Measurements from ENCODE around the gene GRID2.

The GRID2 gene

DNA sequence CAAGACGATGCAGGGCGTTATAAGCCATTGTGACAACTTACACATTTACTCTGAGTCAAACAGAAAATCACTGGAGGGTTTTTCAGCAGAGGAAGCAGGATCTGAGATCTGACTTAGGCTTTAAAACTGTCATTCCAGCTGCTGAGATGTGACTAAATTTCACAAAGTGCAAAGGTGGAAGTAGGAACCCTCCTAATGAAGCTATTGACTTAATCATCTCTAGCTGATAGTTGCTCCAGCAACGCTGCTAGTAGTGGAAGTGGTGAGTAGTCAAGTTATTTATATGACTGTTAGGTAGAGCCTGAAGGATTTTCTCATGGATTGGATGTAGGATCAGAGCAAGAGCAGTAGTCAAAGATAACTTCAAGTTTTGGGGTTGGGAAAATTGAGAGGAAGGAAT, 218.6 kb downstream of the GRID2 start:
- DNase-seq (ENCODE audit: low read depth, low spot score) = no peak

DNA sequence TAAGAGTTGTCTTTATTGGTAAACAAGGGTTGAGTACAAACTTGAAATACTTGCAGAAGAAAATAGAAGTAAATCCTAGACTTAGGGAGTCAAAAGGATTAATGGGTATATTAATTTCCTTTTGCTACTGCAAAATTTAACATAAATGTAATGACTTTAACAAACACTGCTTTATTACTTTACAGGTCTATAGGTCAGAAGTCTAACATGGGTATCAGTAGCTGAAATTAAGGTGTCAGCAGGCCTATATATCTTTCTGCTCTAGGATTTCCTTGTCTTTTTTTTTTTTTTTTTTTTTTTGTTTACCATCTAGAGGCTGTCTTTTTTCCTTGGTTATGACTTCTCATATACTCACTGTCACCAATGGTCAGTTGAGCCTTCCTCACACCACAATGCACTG, 220.4 kb downstream of the GRID2 start:
- no peak for DNase-seq (ENCODE audit: low read depth, low spot score)

DNA sequence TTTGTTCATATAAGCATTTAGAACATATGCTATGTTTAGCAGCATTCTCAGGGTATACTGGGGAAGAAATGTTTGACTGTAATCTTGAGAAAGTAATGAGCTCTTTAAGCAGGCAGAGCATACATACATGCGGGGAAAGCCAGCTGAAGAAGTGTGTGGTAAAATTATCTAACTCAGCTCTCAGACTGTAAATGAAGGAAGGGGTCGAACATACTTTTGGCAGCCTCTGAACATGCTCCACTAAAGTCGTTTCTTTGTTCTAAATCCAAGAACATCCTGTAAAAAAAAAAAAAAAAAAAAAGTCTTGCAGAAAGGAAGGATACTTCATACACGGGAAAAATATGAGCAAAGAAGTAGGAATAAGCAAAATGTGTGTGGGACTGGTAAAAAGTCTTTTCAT, 224.8 kb downstream of the GRID2 start:
- no peak for DNase-seq (ENCODE audit: low read depth, low spot score)

DNA sequence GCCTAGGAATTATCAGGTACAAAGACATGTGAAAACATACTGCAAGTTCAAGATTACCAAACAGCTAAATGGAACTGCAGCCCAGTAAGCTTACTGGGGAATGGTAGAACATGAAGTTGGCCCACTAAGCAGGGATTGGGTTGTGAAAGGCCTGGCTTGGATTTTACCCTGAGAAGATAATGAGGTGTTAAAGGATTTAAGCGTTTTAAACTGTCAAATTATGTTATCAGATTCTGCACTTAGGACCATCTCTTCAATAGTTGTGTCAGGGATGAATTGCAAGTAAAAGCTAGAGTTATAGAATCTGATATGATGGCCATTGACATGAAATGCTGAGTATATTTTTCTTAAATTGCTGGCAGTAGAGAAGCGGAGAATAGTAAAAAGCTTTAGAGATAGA, 225.7 kb downstream of the GRID2 start:
- DNase-seq (ENCODE audit: low read depth, low spot score) = no peak

DNA sequence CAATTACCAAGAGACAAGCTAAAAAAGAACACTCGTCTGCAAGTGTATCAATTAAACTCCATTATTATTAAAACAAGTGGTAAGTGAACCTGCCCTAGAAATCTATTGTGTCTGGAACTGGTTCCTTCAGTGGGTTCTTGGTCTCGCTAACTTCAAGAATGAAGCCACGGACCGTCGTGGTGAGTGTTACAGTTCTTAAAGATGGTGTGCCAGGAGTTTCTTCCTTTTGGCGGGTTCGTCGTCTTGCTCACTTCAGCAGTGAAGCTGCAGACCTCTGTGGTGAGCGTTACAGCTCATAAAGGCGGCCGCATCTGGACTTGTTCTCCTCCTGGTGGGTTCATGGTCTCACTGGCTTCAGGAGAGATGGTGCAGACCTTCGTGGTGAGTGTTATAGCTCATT, 231.8 kb downstream of the GRID2 start:
- DNase-seq (ENCODE audit: low read depth, low spot score) = no peak

DNA sequence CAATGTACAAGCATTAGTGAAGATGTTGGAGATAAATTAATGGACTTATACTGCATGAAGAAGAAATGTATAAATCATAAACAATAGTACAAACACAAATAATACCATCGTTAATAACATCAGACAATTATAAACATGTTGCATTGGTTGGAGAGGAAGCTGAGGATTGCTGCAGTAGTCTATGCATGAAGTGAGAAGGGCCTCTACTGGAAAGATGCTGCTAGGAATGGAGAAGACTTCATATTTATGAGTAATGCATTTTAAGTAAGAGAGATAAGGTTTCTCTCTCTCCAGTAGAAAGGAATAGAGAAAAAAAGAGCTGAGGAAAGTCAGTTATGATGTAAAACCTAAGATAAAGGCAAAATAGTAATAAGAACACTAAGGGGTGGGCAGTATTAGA, 247.8 kb downstream of the GRID2 start:
- DNase-seq (ENCODE audit: low read depth, low spot score) = no peak

DNA sequence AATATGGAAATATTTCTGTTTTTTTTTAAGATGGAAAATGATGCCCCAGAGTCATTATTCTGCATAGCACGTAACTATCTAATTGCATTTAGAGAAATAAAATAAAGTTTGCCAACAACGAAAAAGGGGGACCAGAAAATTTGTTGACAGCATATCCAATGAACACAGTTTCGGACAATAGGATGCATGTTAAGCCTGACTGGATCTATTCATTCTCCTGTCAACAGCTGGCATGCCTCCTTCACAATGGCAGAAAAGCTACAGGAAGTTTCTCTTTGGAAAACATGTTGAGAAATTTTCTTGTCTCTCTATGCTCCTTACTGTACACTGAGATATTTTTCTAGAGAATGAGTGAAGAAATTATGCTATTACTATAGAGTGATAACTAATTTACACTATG, 262.5 kb downstream of the GRID2 start:
- DNase-seq (ENCODE audit: low read depth, low spot score) = no peak

DNA sequence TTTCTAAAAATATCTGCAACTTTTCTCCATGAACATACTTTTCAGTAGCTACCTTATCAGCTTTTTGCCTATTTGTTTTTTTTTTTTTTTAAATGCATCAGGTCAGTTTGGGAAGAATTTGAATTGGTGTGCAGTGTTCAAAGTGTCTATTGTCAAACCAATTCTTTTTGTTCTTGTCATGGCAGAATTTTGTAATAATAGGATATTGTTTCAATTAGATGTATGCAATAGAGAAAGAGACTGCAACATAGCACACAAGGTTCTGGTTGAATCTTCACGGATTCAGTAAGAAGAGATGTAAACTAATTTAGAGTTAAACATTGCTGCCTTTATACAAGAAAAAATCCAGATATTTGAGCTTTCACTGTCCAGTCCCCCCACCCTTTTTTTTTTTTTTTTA, 277.1 kb downstream of the GRID2 start:
- DNase-seq (ENCODE audit: low read depth, low spot score) = no peak

DNA sequence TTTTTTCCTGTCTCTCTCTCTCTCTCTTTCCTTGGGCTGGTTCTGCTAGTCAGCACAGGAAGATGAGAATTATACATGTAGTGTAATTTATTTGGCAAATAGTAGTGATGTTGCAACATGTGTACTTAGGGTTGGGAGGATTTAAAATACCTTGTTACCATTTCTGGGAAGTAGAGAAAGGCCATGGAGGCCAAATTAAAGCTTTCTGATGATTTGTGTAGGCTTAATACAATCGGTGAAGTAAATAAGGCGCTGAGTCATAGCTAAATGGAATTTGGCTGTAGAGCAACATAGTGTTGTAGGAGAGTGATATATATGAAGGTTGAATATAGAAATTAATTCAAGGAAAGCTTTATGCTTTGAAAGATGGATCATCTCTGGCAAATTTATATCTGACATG, 295.3 kb downstream of the GRID2 start:
- DNase-seq (ENCODE audit: low read depth, low spot score) = no peak

DNA sequence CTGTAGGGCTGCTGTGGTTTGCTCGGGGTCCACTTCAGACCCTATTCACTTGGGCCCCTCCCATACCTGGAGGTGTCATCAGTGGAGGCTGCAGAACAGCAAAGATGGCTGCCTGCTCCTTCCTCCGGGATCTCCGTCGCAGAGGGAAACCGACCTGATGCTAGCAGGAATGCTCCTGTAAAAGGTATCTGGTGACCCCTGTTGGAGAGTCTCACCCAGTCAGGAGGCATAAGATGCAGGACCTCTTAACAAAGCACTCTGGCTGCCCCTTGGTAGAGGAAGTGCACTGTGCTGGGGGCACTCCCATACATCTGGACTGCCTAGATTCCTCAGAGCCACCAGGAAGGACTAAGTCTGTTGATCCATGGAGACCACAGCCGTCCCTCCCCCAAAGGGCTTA, 296.9 kb downstream of the GRID2 start:
- peak; percentile 44 for DNase-seq (ENCODE audit: low read depth, low spot score)

DNA sequence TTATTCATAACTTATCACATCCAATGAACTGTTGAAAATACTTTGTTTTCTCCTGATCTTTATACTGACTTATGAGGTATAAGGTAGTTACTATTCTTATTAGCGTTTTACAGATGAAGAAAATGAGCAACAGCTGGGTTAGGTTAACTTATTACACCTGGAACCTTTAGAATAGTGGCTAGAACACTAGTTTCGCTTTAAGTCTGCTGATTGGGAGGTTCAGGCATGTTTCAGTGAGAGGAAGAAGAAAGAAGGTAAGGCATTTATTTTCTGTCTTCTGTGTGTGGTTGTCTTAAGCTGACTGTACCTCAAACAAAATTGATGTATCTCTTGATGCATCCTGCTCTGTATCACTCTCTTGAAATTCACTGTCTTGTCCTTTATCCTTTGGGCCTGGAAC, 302.5 kb downstream of the GRID2 start:
- DNase-seq (ENCODE audit: low read depth, low spot score) = no peak

DNA sequence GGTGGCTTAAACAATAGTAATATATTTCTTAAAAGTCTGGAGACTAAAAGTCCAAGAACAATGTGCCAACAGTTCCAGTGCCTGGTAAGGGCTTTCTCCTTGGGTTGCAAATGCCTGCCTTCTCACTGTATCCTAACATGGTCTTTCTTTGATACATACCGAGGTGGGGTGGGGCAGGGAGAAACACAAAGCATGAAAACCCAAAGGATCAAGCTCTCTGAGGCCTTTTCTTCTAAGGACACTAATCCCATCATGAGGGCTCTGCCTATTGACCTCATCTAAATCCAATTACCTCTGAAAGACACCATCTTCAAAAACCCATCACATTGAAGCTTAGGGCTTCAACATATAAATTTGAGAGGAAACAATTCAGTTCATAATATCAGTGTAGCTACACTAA, 311.3 kb downstream of the GRID2 start:
- DNase-seq (ENCODE audit: low read depth, low spot score) = peak; percentile 21

DNA sequence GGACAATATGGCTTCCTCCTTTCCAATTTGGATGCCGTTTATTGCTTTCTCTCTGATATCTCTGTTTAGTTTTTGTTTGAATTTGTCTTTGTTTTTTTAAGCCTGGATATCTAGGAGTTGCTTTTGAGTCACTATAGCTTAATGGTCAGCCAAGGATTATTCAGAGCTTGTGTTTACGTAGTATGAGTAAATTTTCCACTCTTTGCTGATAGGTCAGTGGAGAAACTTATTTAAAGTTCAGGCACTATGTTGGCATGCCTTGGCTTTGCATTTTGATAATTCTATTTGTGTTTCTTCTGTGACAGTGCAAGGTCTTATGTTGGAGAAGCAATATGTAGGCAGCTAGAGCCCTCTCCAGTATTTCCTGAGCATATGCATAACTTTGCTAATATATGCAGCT, 315.2 kb downstream of the GRID2 start:
- DNase-seq (ENCODE audit: low read depth, low spot score) = no peak

DNA sequence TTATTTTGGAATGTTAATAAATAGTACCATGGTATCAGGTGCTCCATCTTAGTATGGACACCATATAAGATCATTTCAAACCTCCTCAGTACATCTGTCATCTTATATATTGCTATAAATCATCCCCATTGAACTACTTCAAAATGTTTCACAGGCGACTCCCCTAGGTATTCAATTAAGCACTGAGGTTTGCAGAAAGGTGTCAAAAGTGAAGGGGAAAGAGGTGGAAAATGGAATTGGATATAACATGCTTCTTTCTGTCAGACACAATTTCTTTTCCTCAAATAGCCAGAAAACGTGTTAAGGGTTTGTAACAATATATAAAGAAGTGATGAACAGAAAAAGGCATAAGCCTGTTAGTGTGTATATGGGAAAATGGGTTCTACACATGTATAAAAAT, 325.5 kb downstream of the GRID2 start:
- no peak for DNase-seq (ENCODE audit: low read depth, low spot score)

DNA sequence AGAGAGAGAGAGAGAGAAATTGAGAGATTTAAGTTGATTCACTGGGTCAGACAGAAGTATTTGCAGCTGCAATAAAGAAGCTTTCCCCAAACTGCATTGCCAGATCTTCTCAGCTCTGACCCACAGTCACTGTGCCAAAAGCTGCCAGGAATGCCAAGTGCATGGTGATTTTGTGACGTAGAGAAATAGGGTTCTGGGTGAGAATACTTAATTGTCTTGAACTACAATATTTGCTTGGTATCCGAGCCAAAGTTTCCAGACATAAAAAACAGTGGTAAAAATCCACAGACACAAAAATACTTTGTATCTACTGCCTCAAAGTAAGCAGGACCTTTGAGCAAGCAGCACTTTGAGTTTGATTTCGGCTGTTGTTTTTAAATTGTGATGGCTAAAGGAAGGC, 331.1 kb downstream of the GRID2 start:
- no peak for DNase-seq (ENCODE audit: low read depth, low spot score)

DNA sequence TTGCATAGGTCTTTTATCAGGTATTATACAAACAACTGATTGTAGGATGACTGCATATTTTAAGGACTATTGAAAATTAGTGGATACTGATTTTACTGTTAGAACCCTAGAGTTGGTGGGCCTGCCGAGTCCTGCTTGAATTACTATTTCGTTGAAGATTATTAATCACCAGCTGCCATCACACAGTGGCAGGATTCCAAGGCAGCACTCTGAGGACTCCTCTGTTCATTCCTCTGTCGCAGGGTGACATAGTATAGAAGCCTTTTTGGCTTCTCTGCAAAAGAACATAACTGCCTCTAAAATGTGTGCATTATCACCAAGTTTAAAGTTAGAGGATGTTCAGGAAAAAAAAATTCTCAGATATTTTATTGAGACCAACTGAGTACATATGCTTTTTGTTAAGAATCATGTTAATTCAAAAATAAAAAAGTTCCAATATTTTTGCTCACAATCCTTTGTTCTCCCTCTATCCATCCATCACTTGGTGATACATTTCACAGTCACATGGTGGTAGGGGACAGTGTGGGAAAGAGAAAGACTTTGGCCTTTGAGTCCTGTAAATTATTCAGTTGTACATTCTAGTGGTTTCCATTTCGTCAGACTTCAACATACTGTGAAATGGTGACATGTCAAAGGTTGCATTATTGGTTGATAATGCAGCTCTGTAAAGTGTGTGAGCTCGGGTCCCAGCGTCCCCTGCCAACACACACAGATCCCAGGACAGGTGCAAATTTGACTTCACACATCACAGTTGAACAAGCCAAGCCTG, 332.5 kb downstream of the GRID2 start:
- no peak for DNase-seq (ENCODE audit: low read depth, low spot score)

DNA sequence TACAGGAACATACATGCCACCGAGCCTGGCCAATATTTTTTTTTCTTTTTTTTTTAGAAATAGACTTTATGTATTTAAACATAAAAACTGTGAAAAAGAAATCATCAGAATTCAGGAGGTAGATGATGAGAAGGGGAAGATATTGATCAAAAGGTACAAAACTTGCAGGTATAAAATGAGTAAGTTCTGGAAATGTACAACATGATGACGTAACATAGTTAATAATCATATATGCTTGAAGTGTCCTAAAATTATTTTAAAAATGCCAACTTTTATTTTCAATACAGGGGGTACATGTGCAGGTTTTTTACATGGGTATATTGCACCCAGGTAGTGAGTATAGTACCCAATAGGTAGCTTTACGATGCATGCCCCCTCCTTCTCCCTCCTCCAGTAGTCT, 337.6 kb downstream of the GRID2 start:
- DNase-seq (ENCODE audit: low read depth, low spot score) = no peak

DNA sequence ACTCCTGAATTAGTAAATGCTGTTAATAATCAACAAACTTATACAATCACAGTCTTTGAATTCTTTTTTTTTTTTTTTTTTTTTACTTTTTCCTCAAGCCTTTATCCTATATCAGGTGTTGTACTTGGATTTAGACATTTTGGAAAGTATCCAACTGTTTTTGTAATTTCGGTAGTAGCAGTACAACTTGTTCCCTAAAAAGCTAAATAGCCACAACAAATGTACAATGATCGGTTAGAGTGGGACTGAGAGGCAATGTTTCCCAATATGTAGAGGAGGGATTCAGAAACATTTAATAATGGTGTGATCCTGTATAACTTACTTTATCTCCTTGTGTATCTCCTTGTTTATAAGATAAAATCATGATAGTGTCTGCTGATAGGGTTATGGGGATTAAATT, 343.1 kb downstream of the GRID2 start:
- no peak for DNase-seq (ENCODE audit: low read depth, low spot score)

DNA sequence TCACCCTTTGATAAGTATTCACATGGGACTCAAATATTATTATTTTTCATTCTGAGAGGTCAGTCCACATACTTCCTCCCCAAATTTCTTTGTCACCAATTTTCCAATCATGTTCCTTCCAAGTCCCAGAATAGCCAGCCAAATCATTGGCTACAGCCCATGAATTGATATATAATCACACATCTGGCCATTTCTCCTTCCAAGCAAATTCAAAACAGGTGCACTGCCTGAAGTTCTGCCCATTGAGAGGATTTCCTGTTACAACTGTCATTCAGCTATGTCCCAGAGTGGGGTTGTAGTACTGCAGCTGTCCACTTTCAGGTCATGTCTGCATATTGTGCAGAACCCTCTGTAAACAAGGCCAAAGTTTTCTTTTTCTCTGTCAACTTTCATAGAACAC, 347.8 kb downstream of the GRID2 start:
- DNase-seq (ENCODE audit: low read depth, low spot score) = no peak

DNA sequence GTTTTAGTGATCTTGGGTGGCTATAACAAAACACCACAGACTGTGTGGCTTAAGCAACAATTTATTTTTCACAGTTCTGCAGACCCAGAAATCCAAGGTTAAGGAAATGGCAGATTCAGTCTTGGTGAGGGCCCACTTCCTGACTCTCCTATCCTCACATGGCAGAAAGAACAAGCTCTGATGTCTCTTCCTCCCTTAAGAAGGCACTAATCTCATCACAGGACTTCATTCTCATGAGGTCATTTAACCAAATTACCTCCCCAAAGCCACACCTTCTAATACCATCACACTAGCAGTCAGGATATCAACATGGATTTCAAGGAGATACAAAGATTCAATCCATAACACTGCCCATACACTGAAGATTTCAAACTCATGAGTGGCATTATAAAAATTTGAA, 350.3 kb downstream of the GRID2 start:
- DNase-seq (ENCODE audit: low read depth, low spot score) = no peak

DNA sequence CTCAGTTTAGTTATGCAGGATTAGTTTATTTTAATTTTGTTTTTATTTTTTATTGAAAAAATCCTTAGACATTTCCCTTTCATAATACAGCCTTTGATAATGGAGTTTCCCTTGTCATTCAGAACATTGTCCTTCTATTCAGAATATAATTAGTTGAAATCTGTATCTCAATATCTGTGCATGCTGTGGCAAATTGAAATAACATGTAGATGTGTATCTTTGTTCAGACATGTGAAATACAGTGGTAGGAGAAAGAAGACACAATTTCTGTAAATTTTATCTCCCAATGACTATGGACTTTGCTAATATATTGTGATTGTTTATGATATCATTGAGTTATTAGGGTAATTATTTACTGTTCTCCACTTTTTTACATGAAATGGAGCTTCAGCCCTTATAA, 353.9 kb downstream of the GRID2 start:
- no peak for DNase-seq (ENCODE audit: low read depth, low spot score)

DNA sequence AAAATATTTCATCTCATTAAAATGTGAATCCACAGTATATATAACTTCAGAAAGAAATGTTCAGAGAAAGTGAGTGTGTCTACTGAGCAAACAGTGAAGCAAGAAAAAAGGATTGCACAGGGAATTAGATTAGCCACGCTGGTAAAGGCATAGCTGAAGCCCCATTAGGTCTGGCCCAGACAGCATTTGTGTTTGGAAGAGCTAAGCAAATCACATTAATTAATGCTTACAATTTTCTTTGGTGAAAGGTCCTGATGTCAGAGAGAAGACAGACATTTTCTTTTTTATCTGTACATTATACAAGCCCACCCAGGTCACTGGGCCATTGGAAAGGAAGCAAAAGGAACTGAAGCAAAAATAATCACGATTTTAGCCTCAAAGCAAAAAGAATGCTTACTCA, 354.6 kb downstream of the GRID2 start:
- no peak for DNase-seq (ENCODE audit: low read depth, low spot score)

DNA sequence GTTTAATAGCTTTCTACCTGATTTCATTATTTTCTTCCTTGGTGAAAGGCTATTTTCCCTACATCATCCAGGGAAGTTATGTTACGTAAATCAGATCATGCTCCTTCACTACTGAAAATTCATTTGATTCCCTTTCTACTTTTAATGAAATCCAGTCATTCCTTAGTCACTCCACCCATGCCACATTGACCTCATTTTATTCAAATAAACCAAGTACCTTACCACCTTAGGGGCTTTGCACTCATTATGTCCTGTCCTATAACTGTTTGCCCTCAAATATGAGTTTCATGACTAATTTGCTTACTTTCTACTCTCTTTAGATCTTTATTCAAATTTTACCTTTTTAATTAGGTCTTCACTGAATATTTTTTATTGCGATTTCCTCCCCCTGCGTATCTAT, 374.0 kb downstream of the GRID2 start:
- no peak for DNase-seq (ENCODE audit: low read depth, low spot score)

DNA sequence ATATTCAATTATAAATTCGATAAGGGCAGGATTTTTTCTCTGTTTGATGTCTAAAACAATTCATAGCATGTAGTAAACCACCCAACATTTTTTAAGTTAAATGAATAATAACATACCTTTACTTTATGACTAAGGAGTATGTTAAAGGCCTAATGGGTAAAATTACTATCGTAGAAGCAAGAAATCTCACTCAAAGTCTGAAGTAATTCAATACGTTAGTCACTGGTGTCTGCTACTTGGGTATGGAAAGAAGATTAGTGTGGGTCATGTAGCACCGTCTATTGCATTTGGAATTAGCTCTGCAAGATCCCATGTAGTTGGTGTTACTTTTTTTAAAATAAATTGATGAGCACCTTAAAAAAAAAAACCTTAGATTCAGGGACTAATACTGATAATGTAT, 374.5 kb downstream of the GRID2 start:
- DNase-seq (ENCODE audit: low read depth, low spot score) = no peak

Data from ELF-1 (cell line).